Left renal cortex interstitium (tissue), 4 donors: Measurements from ENCODE around the gene ZNF563. TPM values are rescaled to one million over a fixed set of nuclear protein-coding genes. Genes with fewer than 3 reads are reported as not detected.
A peak's percentile ranks its signal among the peaks of the same experiment; 100 is the strongest.
"Not testable (repeated sequence)": the region's sequence is repeated elsewhere in the genome, so short reads cannot be mapped to it uniquely, and the experiment has no call there.

Experiments
- DNase-seq, 4 donors: peaks; one replicate each; pipeline ENCODE4 v3.0.0-alpha.2; 2013; ENCODE audit warnings: low read depth in 4 of 4, low spot score in 2 of 4, missing footprints in 1 of 4
- polyA plus RNA-seq, 4 donors: library from polyadenylated mRNA; unstranded; fragments of 120-200 nt; gene quantifications; one replicate each; pipeline ENCODE4 v1.2.1, GENCODE V29; 2013; ENCODE audit not compliant: insufficient read length in 4 of 4

The ZNF563 gene
- 1 to 10 TPM; 3.6 to 5.7 (median 4.4) TPM for polyA plus RNA-seq

GRCh38 chr19:12333162-12334159 is at the start of gene ZNF563:
ZNF563 (minus strand) TSS chr19:12333633; CDS start chr19:12333482, 151 bp downstream.
- peak; percentile 80 to 93 (median 89) for DNase-seq

DNA sequence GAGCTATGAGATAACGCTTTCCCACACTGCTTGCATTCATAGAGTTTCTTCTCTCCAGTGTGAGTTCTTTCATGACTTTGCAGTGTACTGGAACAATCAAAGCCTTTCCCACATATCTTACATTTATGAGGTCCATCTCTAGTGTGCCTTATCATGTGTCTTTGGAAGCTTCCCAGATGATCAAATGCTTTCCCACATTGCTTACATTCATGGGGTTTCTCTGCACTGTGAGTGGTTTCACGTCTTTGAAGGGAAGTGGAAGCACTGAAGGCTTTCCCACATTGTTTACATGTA is 47.0 kb upstream of the ZNF563 start:
- DNase-seq = no peak

DNA sequence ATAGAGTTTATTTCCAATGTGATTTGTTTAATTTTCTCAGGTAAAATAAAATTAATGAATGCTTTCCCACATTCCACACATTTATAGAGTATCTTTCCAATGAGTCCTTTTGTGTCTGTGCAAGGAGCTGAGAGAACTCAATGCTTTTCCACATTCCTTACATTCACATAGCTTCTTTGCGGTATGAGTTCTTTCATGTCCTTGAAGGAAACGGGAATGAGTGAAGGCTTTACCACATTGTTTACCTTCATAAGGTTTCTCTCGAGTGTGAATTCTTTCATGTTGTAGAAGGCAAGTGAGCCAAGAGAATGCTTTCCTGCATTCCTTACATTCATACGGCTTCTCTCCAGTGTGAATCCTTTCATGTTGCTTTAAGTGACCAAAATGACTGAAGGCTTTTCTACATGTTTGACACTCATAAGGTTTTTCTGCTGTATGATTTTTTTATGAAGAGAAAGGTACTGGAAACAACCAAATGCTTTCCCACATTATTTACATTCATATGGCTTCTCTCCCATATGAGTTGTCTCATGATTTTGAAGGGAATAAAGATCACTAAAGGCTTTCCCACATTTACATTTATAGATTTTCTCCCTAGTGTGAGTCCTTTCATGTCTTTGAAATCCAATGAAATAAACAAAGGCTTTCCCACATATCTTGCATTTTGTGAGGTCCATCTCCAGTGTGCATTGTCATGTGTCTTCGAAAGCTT is 46.5 kb upstream of the ZNF563 start:
- no peak for DNase-seq

- DNase-seq = no peak
Measured at GRCh38 chr19:12374026-12374425, 40.6 kb upstream of the ZNF563 start.

DNA sequence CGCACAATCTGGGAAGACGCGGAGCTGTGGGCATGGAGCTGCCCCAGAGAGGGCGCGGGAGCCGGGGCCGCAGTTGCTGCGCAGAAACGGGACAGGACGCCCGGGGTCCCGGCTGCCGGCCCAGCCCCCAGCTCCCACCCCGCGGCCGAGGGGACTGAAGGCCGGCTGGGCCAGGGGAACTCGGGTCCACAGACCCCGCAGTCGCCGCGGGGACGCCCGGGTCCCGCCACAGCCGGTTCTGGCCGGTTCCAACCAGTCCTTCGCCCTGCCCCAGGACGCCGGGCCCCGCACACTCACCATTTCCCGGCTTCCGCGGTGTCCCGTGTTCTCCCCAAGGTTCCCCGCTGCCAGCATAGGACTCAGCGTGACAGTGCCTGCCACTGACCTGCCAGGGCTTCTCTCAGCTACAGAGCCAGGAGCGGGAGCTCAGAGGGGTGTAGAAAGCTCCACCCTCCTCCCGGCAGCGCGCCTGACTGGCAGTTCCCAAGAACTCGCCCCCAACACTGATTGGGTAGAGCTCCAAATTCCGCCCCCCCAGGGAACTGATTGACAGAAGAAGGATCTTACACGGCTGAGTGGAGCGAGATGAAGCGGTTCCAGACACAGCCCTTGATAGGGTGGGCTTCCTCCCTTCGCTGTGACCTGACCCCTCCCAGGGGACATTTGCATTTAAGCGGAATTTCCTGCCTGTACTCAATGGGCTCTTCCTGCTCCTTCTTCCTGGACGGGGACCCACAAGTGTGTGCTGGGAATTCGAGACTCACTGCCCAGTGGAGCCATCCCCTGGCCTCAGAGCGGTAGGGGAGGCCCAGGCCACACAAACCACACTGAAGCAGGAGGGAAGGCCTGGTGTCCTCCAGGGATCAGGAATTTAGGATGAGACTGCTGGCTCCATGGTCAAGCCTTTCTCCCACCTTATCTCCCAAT is 32.1 kb upstream of the ZNF563 start, which contains the start of gene ZNF442:
TSS of gene ZNF442 (minus strand) at position 448 of the 927 bp plus-strand sequence. CDS start 2,052 bp downstream, outside the sequence.
- peak; percentile 93 to 99 (median 96) for DNase-seq

GRCh38 chr19:12364391-12365235 is 31.2 kb upstream of the ZNF563 start:
- peak; percentile 3 to 27 (median 12) for DNase-seq

DNA sequence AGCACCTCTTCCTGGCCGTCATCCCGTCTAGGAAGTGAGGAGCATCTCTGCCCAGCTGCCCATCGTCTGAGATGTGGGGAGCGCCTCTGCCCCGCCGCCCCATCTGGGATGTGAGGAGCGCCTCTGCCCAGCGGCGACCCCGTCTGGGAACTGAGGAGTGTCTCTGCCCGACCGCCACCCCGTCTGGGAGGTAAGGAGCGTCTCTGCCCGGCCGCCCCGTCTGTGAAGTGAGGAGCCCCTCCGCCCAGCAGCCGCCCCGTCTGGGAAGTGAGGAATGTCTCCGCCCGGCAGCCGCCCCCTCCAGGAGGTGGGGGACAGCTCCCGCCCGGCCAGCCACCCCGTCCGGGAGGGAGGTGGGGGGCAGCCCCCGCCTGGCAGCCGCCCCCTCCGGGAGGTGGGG is 28.8 kb upstream of the ZNF563 start:
- not testable (repeated sequence) for DNase-seq

- no peak for DNase-seq
Measured at GRCh38 chr19:12353375-12353774, 19.9 kb upstream of the ZNF563 start.

DNA sequence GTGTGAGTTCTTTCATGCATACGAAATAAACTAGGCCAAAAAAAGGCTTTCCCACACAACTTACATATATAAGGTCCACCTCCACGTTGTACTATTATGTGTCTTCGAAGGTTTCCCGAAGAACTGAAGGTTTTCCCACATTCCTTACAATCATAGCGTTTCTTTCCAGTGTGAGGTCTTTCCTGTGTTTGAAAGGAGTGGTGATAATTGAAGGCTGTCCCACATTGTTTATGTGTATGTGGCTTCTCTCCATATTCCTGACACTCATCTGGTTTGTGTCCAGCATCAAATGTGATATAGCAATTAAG is 17.4 kb upstream of the ZNF563 start:
- DNase-seq = no peak

- no peak for DNase-seq
Measured at GRCh38 chr19:12350185-12350889, 16.9 kb upstream of the ZNF563 start.

DNA sequence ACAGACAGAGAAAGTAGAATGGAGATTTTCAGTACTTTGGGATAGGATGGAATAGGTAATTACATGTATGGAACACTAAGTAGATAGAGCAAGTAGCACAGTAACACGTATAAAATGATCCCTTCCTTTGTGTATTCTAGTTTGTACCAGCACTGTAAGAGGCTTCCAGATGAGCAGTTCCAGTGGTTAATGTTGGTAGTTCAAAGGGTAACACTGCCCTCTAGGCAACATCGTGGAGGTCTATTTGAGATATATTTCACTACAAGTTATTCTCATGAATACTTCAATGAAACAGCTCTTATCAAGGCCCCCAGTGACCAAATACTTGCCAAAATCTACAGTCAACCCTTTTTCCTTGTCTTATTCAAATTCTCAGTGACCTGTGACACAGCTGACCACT is 13.5 kb upstream of the ZNF563 start:
- no peak for DNase-seq

DNA sequence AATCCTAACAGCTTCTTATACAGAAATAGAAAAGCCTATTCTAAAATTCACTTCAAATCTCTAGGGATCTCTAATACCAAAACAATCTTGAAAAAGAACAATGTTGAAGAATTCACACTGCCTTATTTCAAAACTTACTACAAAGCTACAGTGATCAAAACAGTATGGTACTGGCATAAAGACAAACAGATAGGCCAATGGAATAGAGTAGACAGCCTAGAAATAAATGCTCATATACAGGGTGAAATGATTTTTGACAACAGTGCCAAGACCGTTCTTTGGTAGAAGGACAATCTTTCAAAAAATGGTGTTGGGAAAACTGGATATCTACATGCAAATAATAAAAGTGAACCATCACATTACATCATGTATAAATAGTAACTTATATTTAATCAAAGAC is 11.8 kb upstream of the ZNF563 start:
- DNase-seq = no peak

GRCh38 chr19:12331211-12331941 is 2.1 kb downstream of the ZNF563 start:
- no peak for DNase-seq

DNA sequence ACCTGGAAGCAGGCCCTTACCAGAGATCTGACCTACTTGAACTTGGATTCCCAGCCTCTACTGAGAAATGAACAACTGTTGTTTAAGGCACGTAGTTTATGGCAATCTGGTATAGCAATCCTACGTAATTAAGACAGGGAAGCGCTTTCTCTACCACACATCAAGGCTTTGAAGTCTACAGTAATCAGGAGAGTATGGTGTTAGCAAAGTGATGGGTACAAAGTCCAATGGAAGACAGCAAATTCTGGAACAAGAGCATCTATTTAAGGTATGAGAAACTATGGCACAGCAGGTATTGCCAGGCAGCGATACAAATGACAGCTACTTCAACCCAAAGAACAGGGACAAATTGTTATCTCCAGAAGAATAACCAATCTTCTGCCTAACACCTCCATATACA is 3.1 kb downstream of the ZNF563 start:
- no peak for DNase-seq

DNA sequence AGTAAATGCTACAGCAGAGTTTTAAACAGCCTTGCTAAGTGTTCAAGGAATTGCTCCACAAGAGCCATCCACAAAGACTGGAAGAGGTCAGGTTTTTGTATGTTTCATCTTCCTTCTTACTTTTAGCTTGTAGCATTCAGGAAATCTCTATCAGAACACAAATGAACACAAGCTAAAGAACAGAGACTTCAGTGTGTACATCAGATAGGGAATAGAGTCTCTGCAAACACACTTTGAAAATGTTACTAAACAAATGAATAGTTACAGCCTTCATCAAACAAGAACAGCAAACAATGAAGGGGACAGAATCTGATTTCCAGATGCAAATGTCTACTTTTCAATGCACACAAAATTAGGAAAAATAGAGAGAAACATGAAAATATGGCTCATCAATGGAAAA is 7.7 kb downstream of the ZNF563 start:
- DNase-seq = no peak

GRCh38 chr19:12318782-12319413 is 14.5 kb downstream of the ZNF563 start:
- no peak for DNase-seq

GRCh38 chr19:12314553-12314952 is 18.9 kb downstream of the ZNF563 start:
- DNase-seq = no peak

DNA sequence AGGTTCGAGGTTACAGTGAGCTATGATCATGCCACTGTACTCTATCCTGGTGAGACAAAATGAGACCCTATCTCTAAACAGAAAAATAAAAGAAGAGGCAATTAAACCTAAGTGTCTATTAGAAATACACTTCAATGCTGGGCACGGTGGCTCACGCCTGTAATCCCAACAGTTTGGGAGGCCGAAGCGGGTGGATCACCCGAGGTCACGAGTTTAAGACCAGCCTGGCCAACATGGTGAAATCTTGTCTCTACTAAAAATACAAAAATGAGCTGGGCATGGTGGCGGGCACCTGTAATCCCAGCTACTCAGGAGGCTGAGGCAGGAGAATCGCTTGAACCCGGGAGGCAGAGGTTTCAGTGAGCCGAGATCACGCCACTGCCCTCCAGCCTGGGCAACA is 24.5 kb downstream of the ZNF563 start:
- DNase-seq = not testable (repeated sequence)
